ENCODE data around the gene ABCB9. TPM values are rescaled to one million over a fixed set of nuclear protein-coding genes. Genes with fewer than 3 reads are reported as not detected.

Gene ABCB9
- polyA plus RNA-seq, 1 donor from 2014 or later = 19.7 TPM

DNA sequence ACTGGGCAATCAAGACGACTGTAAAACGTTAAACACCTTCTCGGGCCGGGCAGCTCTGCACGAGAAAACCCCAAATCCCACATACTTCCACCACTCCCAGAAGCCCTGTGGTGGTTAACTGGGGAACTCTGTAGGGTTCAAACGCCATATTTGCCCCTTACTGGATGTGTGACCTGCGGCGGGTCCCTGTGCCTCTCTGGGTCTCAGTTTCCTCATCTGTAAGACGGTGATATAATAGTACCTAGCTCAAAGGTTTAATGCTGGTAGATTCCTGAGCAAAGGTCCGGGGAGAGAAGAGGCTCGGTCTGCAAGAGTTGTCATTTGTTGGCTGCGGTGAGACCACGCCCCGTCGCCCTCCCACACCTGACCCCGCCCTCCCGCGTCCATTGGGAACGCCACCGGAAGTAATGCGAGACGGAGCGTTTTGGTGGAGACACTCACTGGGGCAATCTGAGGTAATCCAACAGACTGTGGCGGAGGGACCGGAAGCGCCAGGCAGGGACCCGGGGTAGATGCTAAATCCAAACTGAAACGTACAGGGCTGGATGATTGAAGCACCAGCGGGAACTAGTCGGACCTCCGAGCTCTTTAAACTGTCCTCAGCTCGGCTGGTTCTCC, 8.1 kb upstream of the ABCB9 start:
- Histone ChIP-seq H3K27me3 (ENCODE audit: insufficient read depth, low read depth, low read length) (no peaks in the 10 kb centered on the region), H3K27ac (ENCODE audit: low read length) (peak overlapping the region; percentile 100), H4K20me1 (ENCODE audit: insufficient read depth) (no peaks in the 10 kb centered on the region), H3K9ac (ENCODE audit: low read length) (peak overlapping the region; percentile 99), H3K9me2 (ENCODE audit: insufficient read depth, low read length) (no peaks in the 10 kb centered on the region), H3K9me3 (ENCODE audit: low read length) (no peaks in the 10 kb centered on the region), H2AFZ (ENCODE audit: low read depth, low read length) (peak overlapping the region; percentile 99), H3K79me2 (replicated peaks; ENCODE audit: insufficient read depth, low read length) (peaks cover 4% of the 10 kb centered on the region), H3F3A (ENCODE audit: insufficient read depth, low read length, poor library complexity, severe bottlenecking) (no peaks in the 10 kb centered on the region), H3K4me3 (ENCODE audit: low read length) (peak overlapping the region; percentile 99), H3K36me3 (ENCODE audit: insufficient read depth, low read length) (no peaks in the 10 kb centered on the region), H3K4me2 (ENCODE audit: low read length) (peak overlapping the region; percentile 74)
- TF ChIP-seq, protein P1, sequence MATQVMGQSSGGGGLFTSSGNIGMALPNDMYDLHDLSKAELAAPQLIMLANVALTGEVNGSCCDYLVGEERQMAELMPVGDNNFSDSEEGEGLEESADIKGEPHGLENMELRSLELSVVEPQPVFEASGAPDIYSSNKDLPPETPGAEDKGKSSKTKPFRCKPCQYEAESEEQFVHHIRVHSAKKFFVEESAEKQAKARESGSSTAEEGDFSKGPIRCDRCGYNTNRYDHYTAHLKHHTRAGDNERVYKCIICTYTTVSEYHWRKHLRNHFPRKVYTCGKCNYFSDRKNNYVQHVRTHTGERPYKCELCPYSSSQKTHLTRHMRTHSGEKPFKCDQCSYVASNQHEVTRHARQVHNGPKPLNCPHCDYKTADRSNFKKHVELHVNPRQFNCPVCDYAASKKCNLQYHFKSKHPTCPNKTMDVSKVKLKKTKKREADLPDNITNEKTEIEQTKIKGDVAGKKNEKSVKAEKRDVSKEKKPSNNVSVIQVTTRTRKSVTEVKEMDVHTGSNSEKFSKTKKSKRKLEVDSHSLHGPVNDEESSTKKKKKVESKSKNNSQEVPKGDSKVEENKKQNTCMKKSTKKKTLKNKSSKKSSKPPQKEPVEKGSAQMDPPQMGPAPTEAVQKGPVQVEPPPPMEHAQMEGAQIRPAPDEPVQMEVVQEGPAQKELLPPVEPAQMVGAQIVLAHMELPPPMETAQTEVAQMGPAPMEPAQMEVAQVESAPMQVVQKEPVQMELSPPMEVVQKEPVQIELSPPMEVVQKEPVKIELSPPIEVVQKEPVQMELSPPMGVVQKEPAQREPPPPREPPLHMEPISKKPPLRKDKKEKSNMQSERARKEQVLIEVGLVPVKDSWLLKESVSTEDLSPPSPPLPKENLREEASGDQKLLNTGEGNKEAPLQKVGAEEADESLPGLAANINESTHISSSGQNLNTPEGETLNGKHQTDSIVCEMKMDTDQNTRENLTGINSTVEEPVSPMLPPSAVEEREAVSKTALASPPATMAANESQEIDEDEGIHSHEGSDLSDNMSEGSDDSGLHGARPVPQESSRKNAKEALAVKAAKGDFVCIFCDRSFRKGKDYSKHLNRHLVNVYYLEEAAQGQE (IDR thresholded peaks at IDR 0.05; ENCODE audit: borderline replicate concordance) = no peak
- TF ChIP-seq RAD21 (conservative IDR thresholded peaks at IDR 0.05) (no peak), POLR2AphosphoS5 (IDR thresholded peaks at IDR 0.05) (no peak), TAF1 (IDR thresholded peaks at IDR 0.05; ENCODE audit: low read depth) (no peak), SMC3 (conservative IDR thresholded peaks at IDR 0.05; ENCODE audit: poor library complexity) (no peak), MXI1 (conservative IDR thresholded peaks at IDR 0.05; ENCODE audit: poor library complexity, severe bottlenecking) (no peak), EP300 (conservative IDR thresholded peaks at IDR 0.05; ENCODE audit: poor library complexity, severe bottlenecking) (peak; percentile 33)

DNA sequence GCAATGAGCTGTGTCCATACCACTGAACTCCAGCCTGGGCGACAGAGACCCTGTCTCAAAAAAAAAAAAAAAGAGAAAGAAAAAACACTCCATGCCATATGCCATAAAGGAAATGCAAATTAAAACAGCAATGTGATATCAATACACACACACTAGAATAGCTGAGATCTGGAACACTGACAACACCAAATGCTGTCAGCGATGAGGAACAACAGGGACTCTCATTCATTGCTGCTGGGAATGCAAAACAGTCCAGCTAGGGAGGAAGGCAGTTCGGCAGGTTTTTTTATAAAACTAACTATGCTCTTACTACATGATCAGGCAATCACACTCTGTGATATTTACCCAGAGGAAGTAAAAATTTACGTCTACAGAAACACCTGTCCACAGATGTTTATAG, 3.4 kb upstream of the ABCB9 start:
- Histone ChIP-seq H3K4me3 (ENCODE audit: low read length) (no peak overlapping the region), H3K4me2 (ENCODE audit: low read length) (no peak overlapping the region), H3F3A (ENCODE audit: insufficient read depth, low read length, poor library complexity, severe bottlenecking) (no peaks in the 10 kb centered on the region), H3K27ac (ENCODE audit: low read length) (no peak overlapping the region), H3K27me3 (ENCODE audit: insufficient read depth, low read depth, low read length) (no peaks in the 10 kb centered on the region), H3K9me2 (ENCODE audit: insufficient read depth, low read length) (no peaks in the 10 kb centered on the region), H3K79me2 (replicated peaks; ENCODE audit: insufficient read depth, low read length) (no peaks in the 10 kb centered on the region), H4K20me1 (ENCODE audit: insufficient read depth) (no peaks in the 10 kb centered on the region), H3K9me3 (ENCODE audit: low read length) (no peaks in the 10 kb centered on the region), H3K36me3 (ENCODE audit: insufficient read depth, low read length) (no peaks in the 10 kb centered on the region), H2AFZ (ENCODE audit: low read depth, low read length) (no peak overlapping the region), H3K9ac (ENCODE audit: low read length) (no peak overlapping the region)
- no peak for TF ChIP-seq EP300 (conservative IDR thresholded peaks at IDR 0.05; ENCODE audit: poor library complexity, severe bottlenecking)
- no peak for TF ChIP-seq SMC3 (conservative IDR thresholded peaks at IDR 0.05; ENCODE audit: poor library complexity)
- TF ChIP-seq RAD21 (conservative IDR thresholded peaks at IDR 0.05) = no peak
- no peak for TF ChIP-seq EZH2 (IDR thresholded peaks at IDR 0.05; ENCODE audit: borderline replicate concordance, insufficient read depth, low read length, poor library complexity, severe bottlenecking)
- TF ChIP-seq, protein P2, sequence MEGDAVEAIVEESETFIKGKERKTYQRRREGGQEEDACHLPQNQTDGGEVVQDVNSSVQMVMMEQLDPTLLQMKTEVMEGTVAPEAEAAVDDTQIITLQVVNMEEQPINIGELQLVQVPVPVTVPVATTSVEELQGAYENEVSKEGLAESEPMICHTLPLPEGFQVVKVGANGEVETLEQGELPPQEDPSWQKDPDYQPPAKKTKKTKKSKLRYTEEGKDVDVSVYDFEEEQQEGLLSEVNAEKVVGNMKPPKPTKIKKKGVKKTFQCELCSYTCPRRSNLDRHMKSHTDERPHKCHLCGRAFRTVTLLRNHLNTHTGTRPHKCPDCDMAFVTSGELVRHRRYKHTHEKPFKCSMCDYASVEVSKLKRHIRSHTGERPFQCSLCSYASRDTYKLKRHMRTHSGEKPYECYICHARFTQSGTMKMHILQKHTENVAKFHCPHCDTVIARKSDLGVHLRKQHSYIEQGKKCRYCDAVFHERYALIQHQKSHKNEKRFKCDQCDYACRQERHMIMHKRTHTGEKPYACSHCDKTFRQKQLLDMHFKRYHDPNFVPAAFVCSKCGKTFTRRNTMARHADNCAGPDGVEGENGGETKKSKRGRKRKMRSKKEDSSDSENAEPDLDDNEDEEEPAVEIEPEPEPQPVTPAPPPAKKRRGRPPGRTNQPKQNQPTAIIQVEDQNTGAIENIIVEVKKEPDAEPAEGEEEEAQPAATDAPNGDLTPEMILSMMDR (IDR thresholded peaks at IDR 0.05; ENCODE audit: poor library complexity, severe bottlenecking) = no peak
- TF ChIP-seq TAF1 (IDR thresholded peaks at IDR 0.05; ENCODE audit: low read depth) = no peak
- TF ChIP-seq, protein P1 (IDR thresholded peaks at IDR 0.05; ENCODE audit: borderline replicate concordance) = no peak
- TF ChIP-seq POLR2AphosphoS5 (IDR thresholded peaks at IDR 0.05) = no peak
- no peak for TF ChIP-seq MXI1 (conservative IDR thresholded peaks at IDR 0.05; ENCODE audit: poor library complexity, severe bottlenecking)
